ENCODE data around the gene ATAD3C.
"Not testable (repeated sequence)": the region's sequence is repeated elsewhere in the genome, so short reads cannot be mapped to it uniquely, and the experiment has no call there.

The ATAD3C gene, protein sequence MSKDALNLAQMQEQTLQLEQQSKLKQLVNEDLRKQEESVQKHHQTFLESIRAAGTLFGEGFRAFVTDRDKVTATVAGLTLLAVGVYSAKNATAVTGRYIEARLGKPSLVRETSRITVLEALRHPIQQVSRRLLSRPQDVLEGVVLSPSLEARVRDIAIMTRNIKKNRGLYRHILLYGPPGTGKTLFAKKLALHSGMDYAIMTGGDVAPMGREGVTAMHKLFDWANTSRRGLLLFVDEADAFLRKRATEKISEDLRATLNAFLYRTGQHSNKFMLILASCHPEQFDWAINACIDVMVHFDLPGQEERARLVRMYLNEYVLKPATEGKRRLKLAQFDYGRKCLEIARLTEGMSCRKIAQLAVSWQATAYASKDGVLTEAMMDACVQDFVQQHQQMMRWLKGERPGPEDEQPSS

DNA sequence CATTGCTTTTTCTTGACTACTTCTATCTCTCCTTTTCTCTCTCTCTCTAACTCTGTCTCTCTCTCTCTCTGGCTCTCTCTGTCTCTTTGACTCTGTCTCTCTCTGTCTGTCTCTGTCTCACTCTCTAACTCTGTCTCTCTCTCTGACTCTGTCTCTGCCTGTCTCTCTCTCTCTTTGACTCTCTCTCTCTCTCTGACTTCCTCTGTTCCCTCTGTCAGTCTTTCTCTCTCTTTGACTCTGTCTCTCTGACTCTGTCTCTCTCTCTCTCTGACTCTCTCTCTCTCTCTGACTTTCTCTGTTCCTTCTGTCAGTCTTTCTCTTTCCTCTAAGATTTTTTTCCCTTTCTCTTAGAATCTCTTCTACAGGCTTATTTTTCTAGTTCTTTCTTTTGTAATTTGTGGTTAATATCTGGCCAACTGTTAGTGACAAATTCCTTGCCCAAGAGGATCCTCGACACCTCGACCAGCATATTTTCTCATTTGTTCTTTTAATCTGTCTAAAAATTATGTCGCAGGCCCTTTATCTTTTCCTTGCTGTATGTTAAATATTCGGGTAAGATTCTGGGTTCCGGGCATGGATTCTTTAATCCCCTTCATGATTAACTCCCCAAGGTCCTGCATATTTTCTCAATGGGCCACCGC is at the start of gene ATAD3C:
Gene ATAD3C, plus strand, starts transcription at position 591 of the 641 bp plus-strand sequence. CDS start 995 bp downstream, outside the sequence.
- no peak for DNase-seq

DNA sequence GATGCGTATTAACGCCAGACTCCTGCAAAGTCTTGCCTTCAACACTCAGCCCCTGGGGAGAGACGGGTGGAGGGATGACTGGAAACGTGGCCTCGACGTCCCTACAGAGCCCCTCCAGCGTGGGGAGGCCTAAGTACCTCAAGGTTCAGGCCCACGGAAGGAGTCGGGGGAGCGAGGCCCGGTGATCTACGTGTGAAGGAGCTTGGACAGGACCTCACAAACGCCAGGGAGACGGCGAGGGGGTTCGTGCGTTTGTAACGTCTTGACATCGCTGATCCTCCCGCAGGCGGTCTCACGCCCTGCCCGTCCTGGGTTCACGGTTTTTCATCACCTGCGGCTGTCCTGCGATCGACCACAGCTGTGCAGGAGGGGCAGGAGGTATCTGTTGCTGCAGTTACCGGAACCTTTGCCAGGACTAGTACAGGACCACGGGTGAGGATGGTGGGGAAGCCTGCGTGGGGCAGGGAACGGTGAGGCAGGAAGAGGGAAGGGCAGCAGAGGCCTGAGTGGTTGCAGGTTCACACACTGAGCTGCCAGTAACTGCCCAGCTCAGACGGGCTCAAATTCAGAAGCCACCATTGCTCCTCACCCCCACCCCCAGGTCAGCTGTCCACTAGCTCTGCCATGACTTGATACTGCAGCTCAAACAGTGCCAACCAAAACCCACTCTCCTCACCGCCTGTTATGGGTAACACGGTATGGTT is 49.5 kb upstream of the ATAD3C start:
- no peak for DNase-seq

DNA sequence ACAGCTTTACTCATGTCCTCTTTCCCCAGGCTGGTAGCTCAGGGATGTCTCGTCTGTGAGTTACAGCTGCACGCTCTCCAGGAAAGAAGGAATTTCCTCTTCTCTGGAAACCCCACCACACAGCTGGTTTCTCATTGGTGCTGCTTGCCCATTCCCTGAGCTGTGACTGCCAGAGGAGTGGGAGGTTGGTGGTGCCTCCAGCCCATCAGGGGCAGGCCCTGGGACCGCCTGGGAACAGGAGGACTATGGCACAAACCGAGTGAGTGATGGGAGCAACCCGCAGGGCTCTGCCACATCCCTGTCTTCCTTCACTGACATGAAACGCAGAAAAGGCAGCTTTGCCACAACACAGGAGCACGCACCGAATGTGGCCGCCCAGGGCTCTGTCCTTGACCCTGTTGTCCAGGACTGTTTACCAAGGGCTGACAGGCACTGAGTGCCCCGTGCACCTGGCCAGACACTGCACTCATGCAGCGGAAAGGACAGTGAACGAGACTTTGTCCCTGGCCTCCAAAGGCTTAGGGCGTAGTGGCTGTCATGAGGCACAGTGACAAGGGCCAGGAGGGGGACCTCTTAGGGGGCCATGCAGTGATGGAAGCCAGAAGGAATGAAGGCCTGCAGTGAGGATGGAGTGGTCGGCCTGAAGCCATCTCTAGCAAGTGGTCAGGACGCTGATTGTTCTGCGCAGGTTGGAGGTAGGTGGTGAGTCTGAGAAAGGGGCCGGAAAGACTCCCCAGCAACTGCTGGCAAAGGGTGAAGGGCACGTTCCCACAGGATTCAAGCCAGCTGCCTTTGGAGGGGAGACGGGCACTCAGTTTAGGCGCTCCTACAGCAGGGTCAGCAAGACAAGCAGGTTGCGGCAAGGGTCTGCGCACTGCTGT is 48.7 kb upstream of the ATAD3C start:
- DNase-seq, result no peak

DNA sequence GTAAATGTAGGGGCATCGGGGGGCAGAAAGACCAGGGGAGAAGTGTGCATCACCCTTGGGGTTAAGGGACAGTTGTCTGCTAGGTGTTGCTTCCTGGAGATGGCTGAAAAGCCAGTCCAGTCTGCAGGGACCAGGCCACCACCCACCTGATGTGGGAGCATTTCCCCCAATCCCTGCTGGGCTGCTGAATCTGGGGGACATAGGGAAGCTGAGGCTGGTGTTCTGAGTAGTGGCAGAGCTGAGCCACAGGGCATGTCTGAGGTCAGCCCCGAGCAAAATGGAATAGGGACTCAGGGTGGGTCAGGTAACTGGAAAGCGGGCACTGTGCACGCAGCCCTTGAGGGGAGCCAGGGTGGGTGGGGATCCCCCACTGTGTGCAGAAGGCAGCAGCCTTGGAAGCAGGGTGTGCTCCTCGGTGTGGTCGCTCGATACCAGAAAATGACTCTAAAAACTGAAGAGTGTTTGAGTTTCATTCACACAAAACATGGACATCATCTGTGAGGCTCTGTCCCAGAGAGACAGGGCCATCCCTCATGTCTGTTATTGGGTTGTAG is 48.0 kb upstream of the ATAD3C start:
- no peak for DNase-seq

DNA sequence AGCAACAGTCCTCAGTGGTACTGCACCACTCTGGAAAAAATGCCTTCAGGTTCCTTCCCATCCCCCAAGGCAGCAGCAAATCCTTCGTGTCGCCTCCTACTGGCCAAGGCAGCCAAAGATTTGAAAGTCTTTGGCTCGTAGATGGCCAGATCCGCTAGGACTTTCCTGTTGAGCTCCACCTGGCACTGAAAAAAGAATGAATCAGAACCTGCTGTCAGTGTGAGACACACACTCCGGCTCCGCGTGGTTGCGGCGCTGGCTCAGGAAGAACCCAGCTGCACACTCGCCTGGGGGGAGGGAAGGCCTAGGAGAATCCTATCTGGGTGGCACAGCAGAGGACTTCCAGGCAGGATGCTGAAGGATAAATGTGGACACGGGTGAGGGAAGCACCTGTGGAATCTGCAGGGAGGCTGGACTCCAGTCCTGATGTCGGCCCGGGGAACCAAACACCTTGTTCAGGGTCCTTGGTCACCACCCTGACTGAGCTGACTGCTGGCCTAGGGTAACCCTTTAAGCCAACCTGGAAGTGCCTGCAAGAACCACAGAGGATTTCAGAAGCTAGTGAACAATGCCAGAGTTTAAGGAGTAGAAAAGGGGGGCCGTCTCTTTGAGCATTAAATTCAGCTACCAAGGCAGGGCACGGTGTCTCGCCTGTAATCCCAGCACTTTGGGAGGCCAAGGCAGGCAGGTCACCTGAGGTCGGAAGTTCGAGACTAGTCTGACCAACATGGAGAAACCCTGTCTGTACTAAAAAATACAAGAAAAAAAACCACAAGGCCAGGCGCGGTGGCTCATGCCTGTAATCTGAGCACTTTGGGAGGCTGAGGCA is 47.2 kb upstream of the ATAD3C start:
- peak in 1 of 51 donors; percentile 39 for DNase-seq

DNA sequence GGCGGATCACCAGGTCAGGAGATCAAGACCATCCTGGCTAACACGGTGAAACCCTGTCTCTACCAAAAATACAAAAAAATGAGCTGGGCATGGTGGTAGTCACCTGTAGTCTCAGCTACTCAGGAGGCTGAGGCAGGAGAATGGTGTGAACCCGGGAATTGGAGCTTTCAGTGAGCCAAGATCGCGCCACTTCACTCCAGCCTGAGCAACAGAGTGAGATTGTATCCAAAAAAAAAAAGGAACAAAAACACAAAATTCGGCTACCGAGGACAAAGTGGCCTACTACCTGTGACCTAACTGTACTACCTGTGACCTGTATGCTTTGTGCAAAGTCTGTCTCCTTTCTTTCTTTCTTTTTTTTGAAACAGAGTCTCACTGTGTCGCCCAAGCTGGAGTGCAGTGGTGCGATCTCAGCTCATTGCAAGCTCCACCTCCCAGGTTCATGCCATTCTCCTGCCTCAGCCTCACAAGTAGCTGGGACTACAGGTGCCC is 46.5 kb upstream of the ATAD3C start:
- DNase-seq, result not testable (repeated sequence)

DNA sequence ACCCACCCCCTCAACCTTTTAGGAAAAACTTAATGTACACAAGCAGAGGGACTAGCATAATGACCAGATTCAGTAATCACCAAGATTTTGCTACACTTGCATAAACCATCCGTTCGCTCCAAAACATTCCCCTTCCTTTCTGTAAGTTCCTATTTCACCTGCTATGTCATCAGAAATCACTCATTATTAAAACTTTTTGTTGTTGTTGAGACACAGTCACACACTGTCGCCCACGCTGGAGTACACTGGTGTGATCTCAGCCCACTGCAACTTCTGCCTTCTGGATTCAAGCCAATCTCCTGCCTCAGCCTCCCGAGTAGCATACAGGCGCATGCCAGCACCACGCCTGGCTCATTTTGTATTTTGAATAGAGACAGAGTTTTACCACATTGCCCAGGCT is 45.8 kb upstream of the ATAD3C start:
- DNase-seq, result no peak

DNA sequence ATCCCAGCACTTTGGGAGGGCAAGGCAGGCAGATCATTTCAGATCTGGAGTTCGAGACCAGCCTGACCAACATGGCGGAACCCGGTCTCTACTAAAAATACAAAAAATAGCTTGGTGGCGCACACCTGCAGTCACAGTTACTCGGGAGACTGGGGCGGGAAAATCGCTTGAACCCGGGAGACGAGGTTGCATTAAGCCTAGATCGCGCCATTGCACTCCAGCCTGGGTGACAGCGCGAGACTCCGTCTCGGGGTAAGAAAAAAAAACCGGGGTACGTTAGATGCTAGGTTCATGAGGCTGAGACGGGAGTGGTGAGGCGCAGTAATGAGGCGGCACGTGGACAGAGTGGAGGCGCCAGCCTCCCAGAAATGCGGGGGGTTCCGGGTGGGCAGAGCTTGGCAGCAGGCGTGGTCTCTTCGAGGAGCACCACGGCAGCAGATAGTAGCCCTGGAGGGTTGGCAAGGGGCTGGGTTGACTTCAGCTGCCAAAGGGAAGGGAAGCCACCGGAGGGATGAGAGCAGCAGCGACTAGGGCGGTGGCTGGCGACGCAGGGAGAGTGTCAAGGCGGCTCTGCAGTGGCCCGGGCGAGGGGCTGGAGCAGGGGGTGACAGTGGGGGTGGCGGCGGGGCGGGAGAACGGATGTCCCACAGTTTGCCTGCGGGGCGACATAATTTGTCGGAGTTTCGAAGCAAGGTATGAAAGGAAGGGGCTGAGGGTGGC is 43.2 kb upstream of the ATAD3C start:
- no peak for DNase-seq

DNA sequence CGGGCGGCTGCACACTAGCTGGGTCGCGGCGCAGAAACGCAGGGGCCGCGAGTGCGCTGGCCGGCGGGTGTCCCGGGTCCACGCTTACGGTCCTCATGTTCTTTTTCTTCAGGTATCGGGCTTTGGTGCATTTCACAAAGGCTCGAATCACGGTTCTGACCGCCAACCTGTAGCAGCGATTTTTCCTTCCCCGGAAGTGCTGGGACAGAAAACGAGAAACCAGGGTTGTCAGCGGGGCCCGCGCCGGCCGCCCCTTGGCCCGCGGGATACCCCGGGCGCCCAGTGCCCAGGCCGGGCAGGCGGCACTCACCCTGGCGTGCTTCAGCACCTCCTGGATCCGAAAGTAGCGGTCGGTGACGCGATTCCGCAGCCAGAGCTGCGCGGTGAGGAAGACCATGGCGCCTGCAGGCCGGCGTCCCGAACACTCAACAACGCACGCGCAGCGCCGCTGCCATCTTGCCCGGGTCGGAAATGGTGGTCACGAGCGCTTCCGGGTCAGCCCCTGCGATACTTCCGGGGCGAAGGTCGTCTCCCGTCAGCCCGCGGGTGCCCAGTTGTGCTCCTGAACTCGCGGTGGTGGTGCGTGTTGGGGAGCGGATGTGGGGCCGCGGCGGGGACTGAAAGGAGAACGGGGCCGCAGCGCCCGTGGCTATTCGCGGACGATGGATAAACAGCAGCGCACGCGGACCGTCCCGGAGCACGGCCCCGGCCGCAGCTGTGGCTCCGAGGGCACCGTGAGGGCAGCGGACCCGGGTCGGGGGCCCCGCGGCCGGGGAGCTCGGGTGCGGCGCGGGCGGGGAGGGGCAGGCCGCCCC is 42.5 kb upstream of the ATAD3C start, which contains the start of gene MRPL20:
Gene MRPL20, minus strand, starts transcription at position 473 of the 815 bp plus-strand sequence. Its CDS starts 76 bp downstream, at position 397.
- DNase-seq, result peak; percentile 67 to 95 (median 89)

DNA sequence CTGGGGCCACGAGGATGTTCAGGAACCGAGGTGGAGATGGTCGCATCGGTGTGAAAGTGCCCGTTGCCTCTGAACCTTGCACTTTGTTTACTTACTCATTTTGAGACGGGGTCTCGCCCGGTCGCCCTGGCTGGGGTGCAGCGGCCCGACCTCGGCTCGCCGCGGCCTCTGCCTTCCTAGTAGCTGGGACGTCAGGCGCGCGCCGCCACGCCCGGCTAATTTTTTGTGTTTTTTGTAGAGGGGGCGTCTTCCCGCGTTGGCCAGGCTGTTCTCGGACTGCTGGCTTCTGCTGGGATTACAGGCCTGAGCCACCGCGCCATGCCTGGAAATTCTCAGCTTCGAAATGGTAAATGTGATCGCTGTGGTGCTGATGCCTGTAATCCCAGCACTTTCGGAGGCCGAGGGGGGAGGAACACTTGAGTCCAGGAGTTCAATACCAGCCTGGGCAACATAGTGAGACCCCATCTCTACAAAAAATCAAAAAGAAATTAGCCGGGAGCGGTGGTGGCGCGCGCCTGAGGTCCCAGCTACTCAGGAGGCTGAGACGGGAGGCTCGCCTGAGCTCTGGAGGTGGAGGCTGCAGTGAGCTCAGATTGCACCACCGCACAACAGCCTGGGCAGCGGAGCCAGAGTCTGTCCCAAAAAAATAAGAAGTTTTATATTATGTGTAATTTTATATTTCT is 41.7 kb upstream of the ATAD3C start:
- DNase-seq, result no peak

DNA sequence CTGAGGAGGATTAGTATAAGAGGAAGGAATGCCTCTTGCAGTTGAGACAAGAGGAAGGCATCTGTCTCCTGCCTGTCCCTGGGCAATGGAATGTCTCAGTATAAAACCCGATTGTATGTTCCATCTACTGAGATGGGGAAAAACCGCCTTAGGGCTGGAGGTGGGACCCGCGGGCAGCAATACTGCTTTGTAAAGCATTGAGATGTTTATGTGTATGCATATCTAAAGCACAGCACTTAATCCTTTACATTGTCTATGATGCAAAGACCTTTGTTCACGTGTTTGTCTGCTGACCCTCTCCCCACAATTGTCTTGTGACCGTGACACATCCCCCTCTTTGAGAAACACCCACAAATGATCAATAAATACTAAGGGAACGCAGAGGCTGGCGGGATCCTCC is 39.3 kb upstream of the ATAD3C start:
- DNase-seq, result not testable (repeated sequence)

DNA sequence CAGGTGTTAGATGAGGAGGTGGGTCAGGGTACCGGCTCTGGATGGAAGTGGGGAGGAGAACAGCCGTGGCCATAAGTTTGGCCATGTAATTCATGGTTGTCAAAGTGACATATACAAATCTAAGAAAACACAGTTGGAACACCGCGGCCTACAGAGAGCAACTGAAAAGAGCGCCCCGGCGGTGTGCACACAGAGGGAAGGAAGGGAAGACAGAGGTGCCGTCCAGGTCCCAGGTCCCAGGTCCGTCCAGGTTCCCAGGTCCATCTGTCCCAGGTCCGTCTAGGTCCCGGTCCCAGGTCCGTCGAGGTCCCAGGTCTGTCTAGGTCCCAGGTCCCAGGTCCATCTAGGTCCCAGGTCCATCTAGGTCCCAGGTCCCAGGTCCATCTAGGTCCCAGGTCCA is 37.9 kb upstream of the ATAD3C start:
- DNase-seq, result no peak

DNA sequence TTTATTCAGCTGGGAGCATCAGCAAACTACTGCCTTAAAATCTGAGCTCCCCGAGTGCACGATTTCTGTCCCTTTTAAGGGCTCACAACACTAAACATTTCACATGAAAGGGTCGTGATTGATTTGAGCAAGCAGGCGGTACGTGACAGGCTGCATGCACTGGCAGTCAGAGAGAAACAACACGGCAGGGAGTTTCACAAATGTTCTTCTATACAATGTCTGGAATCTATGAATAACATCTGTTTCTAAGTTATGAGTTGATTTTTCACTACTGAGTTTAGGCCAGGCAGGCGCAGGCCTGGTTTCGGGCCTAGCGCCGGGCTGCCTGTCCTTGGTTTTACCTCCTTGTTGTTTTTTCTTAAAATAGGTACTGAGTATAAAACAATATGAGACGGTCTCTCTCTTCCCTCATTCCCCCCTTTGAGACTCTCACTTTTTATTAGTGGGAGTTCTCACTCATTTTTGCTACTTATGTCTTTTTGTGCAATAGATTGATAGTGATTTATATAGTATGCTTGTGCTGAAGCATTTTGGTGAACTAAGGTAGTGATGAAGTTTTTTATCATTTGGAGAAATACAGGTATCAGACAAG is 37.1 kb upstream of the ATAD3C start:
- DNase-seq, result not testable (repeated sequence)

DNA sequence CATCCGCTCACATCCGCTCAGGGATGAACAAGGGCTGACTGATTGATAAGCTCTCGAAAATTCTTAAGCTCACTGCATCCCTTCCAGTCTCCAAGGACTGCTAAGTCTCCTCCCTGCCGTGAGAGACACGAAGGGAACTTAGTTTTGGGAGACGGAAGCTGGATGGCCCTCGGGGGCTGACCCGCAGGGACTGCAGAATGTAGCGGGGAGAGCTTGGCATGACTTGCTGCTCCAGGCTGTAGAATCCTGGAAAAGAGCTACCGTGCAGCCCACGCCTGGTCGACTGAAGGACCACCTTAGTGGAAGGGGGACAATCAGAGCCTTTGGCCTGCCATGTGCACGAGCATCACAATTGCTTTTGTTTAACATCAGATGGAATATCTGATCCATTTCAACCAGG is 33.7 kb upstream of the ATAD3C start:
- DNase-seq, result no peak

DNA sequence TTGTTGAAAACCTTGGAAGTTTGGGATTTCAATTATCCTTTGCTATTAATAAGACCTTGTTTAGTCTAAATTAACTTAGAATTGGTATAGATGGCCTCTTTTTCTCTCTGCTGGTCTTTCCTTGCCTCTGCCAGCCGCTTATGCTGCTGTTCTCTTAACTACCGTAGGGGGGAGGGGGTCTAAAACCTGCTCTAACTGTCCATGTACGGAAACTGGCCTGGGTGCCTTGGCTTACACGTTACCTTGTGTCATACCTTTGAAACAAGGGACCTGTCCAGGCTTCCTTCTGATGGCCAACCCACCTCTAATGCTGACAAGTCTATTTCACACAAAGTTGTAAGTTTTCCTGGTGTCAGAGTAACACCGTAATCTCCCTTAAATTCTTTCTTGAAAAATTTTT is 32.1 kb upstream of the ATAD3C start:
- not testable (repeated sequence) for DNase-seq

DNA sequence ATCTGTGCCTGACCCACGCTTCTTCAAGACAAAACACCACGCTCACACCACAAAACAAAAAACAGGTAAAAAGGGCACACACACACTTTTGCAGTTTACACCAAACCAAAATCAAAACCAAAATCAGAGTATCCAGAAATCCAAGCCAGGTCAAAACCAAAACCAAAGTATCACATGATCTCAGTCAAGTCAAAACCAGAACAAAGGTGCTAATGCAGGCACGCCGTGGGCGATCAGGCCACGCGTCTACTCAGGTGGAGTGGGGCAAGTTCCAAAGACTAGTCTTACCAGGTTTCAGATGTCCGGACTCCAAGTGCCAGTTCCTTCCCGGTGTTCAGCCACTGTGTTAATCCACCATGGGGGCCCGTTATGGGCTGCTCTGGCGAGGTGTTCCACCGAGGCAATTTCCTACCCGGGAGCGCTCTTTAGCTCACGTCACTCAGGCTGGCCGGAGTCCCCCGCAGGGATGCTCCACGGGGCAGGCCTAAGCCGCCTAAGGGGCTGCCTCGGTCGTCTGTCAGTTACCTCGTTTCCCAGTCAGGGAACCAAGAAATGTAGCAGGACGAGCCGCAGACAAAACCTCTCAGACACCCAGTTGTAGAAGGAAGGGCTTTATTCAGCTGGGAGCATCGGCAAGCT is 31.5 kb upstream of the ATAD3C start:
- DNase-seq, result not testable (repeated sequence)

Data from hypothalamus (tissue), 51 donors.